ENCODE measurements around the gene PCDHA1.
"Not testable (repeated sequence)": the region's sequence is repeated elsewhere in the genome, so short reads cannot be mapped to it uniquely, and the experiment has no call there.

The PCDHA1 gene

DNA sequence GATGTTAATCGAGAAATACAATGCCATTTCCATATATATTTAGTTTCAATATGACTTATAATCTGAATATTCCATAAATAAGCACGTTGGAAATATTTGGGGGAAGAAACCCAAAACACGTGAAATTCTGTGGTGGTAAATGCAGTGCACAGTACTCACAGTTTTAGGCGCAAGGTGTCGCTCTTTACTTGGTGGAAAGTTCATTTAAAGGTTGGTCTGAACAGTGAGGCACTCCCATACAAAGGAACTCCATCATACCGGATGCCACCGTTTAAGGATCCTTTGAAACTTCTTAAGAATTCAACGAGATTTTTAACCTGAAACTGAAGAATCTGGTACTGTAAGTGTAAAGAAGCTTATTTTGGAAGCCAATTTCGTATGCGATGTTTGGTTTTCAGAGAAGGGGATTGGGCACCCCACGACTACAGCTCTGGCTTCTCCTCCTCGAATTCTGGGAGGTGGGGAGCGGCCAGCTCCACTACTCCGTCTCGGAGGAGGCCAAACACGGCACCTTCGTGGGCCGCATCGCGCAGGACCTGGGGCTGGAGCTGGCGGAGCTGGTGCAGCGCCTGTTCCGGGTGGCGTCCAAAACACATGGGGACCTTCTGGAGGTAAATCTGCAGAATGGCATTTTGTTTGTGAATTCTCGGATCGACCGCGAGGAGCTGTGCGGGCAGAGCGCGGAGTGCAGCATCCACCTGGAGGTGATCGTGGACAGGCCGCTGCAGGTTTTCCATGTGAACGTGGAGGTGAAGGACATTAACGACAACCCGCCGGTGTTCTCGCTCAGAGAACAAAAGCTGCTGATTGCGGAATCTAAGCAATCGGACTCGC lies 83.0 kb downstream of the PCDHA1 start, which contains the start of gene PCDHA11:
TSS of gene PCDHA11 (plus strand) at position 237 of the 834 bp plus-strand sequence. CDS start at position 384, 147 bp downstream.
- no peak within 1 kb of the TSS for H3K4me2 ChIP-seq (ENCODE audit: low read length)
- H3K4me1 ChIP-seq (ENCODE audit: control insufficient read depth, insufficient read depth, low read length) = no peaks in the 10 kb centered on the region
- H3K27me3 ChIP-seq (ENCODE audit: control insufficient read depth, insufficient read depth, low read length) = no peaks in the 10 kb centered on the region
- no peaks in the 10 kb centered on the region for H3K9me3 ChIP-seq (replicated peaks; ENCODE audit: low read length)
- H3K9ac ChIP-seq (ENCODE audit: low read depth, low read length) = no peak within 1 kb of the TSS
- H3K36me3 ChIP-seq (ENCODE audit: insufficient read depth, low read length) = no peaks in the 10 kb centered on the region
- no peak within 1 kb of the TSS for H3K4me3 ChIP-seq (ENCODE audit: low read length)

DNA sequence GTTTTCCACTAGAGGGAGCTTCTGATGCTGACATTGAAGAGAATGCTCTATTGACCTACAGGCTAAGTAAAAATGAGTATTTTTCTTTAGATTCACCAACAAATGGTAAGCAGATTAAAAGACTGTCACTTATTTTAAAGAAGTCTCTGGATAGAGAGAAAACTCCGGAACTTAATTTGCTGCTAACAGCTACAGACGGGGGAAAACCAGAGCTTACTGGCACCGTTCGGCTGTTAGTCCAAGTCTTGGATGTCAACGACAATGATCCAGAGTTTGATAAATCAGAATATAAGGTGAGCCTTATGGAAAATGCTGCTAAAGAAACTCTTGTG lies 83.6 kb downstream of the PCDHA1 start:
- H3K9me3 ChIP-seq (replicated peaks; ENCODE audit: low read length) = no peaks in the 10 kb centered on the region
- no peak overlapping the region for H3K9ac ChIP-seq (ENCODE audit: low read depth, low read length)
- H3K4me3 ChIP-seq (ENCODE audit: low read length) = no peak overlapping the region
- no peaks in the 10 kb centered on the region for H3K4me1 ChIP-seq (ENCODE audit: control insufficient read depth, insufficient read depth, low read length)
- no peak overlapping the region for H3K4me2 ChIP-seq (ENCODE audit: low read length)
- no peaks in the 10 kb centered on the region for H3K27me3 ChIP-seq (ENCODE audit: control insufficient read depth, insufficient read depth, low read length)
- no peaks in the 10 kb centered on the region for H3K36me3 ChIP-seq (ENCODE audit: insufficient read depth, low read length)

DNA sequence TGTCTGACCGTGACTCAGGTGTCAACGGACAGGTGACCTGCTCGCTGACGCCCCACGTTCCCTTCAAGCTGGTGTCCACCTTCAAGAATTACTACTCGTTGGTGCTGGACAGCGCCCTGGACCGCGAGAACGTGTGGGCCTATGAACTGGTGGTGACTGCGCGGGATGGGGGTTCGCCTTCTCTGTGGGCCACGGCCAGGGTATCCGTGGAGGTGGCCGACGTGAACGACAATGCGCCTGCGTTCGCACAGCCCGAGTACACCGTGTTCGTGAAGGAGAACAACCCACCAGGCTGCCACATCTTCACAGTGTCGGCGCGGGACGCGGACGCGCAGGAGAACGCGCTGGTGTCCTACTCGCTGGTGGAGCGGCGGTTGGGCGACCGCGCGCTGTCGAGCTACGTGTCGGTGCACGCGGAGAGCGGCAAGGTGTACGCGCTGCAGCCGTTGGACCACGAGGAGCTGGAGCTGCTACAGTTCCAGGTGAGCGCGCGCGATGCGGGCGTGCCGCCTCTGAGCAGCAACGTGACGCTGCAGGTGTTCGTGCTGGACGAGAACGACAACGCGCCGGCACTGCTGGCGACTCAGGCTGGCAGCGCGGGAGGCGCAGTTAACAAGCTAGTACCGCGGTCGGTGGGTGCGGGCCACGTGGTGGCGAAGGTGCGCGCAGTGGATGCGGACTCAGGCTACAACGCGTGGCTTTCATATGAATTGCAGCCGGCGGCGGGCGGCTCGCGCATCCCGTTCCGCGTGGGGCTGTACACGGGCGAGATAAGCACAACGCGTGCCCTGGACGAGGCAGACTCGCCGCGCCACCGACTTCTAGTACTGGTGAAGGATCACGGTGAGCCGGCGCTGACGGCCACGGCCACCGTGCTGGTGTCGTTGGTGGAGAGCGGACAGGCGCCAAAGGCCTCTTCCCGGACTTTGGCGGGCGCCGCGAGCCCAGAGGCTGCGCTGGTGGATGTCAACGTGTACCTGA lies 84.6 kb downstream of the PCDHA1 start:
- Histone ChIP-seq H3K27me3 (ENCODE audit: control insufficient read depth, insufficient read depth, low read length) (no peaks in the 10 kb centered on the region), H3K9ac (ENCODE audit: low read depth, low read length) (no peak overlapping the region), H3K36me3 (ENCODE audit: insufficient read depth, low read length) (no peaks in the 10 kb centered on the region), H3K9me3 (replicated peaks; ENCODE audit: low read length) (no peaks in the 10 kb centered on the region), H3K4me3 (ENCODE audit: low read length) (no peak overlapping the region), H3K4me2 (ENCODE audit: low read length) (no peak overlapping the region), H3K4me1 (ENCODE audit: control insufficient read depth, insufficient read depth, low read length) (no peaks in the 10 kb centered on the region)

DNA sequence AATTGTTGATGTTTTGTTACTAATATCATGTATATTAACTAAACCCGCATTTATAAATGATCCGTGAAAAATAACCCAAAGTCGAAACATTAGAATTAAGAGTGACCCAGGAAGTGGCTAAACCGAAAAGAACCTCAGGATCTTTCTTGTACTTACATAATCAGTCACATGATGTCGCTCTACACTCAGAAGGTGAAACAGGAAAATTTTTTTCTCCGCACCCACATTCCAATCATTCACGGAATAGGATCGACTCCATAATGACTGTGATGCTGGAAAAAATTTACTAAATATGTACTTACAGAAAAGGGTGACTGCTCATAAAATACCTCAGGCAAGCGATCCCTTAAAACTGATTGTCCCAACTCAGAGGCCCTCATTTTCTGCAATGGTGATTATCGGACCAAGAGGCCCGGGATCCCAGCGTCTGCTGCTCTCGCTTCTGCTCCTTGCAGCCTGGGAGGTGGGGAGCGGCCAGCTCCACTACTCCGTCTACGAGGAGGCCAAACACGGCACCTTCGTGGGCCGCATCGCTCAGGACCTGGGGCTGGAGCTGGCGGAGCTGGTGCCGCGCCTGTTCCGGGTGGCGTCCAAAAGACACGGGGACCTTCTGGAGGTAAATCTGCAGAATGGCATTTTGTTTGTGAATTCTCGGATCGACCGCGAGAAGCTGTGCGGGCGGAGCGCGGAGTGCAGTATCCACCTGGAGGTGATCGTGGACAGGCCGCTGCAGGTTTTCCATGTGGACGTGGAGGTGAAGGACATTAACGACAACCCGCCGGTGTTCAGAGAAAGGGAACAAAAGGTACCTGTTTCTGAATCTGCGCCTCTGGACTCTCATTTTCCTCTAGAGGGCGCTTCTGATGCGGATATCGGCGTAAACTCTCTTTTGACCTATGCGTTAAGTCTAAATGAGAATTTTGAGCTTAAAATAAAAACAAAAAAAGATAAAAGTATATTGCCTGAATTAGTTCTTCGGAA lies 89.4 kb downstream of the PCDHA1 start, which contains the start of gene PCDHA12:
TSS of gene PCDHA12 (plus strand) at position 224 of the 981 bp plus-strand sequence. CDS start at position 389, 165 bp downstream.
- H3K36me3 ChIP-seq (ENCODE audit: insufficient read depth, low read length) = no peaks in the 10 kb centered on the region
- no peaks in the 10 kb centered on the region for H3K27me3 ChIP-seq (ENCODE audit: control insufficient read depth, insufficient read depth, low read length)
- H3K4me3 ChIP-seq (ENCODE audit: low read length) = no peak within 1 kb of the TSS
- no peak within 1 kb of the TSS for H3K9ac ChIP-seq (ENCODE audit: low read depth, low read length)
- H3K4me1 ChIP-seq (ENCODE audit: control insufficient read depth, insufficient read depth, low read length) = no peaks in the 10 kb centered on the region
- peaks cover 5% of the 10 kb centered on the region for H3K9me3 ChIP-seq (replicated peaks; ENCODE audit: low read length)
- no peak within 1 kb of the TSS for H3K4me2 ChIP-seq (ENCODE audit: low read length)

DNA sequence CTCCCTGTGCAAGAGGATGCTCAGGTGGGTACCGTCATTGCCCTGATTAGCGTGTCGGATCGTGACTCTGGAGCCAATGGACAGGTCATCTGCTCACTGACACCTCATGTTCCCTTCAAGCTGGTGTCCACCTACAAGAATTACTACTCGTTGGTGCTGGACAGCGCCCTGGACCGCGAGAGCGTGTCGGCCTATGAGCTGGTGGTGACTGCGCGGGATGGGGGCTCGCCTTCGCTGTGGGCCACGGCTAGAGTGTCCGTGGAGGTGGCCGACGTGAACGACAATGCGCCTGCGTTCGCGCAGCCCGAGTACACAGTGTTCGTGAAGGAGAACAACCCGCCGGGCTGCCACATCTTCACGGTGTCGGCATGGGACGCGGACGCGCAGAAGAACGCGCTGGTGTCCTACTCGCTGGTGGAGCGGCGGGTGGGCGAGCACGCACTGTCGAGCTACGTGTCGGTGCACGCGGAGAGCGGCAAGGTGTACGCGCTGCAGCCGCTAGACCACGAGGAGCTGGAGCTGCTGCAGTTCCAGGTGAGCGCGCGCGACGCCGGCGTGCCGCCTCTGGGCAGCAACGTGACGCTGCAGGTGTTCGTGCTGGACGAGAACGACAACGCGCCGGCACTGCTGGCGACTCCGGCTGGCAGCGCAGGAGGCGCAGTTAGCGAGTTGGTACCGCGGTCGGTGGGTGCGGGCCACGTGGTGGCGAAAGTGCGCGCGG lies 90.8 kb downstream of the PCDHA1 start:
- H3K9me3 ChIP-seq (replicated peaks; ENCODE audit: low read length); H3K4me3 ChIP-seq (ENCODE audit: low read length); H3K9ac ChIP-seq (ENCODE audit: low read depth, low read length); H3K36me3 ChIP-seq (ENCODE audit: insufficient read depth, low read length); H3K4me1 ChIP-seq (ENCODE audit: control insufficient read depth, insufficient read depth, low read length); H3K4me2 ChIP-seq (ENCODE audit: low read length); H3K27me3 ChIP-seq (ENCODE audit: control insufficient read depth, insufficient read depth, low read length): not testable (repeated sequence)

DNA sequence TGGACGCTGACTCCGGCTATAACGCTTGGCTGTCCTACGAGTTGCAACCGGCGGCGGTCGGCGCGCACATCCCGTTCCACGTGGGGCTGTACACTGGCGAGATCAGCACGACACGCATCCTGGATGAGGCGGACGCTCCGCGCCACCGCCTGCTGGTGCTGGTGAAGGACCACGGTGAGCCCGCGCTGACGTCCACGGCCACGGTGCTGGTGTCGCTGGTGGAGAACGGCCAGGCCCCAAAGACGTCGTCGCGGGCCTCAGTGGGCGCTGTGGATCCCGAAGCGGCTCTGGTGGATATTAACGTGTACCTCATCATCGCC lies 91.3 kb downstream of the PCDHA1 start:
- Histone ChIP-seq H3K4me3 (ENCODE audit: low read length) (no peak overlapping the region), H3K9me3 (replicated peaks; ENCODE audit: low read length) (peaks cover 5% of the 10 kb centered on the region), H3K36me3 (ENCODE audit: insufficient read depth, low read length) (no peaks in the 10 kb centered on the region), H3K27me3 (ENCODE audit: control insufficient read depth, insufficient read depth, low read length) (no peaks in the 10 kb centered on the region), H3K9ac (ENCODE audit: low read depth, low read length) (no peak overlapping the region), H3K4me1 (ENCODE audit: control insufficient read depth, insufficient read depth, low read length) (no peaks in the 10 kb centered on the region), H3K4me2 (ENCODE audit: low read length) (no peak overlapping the region)

DNA sequence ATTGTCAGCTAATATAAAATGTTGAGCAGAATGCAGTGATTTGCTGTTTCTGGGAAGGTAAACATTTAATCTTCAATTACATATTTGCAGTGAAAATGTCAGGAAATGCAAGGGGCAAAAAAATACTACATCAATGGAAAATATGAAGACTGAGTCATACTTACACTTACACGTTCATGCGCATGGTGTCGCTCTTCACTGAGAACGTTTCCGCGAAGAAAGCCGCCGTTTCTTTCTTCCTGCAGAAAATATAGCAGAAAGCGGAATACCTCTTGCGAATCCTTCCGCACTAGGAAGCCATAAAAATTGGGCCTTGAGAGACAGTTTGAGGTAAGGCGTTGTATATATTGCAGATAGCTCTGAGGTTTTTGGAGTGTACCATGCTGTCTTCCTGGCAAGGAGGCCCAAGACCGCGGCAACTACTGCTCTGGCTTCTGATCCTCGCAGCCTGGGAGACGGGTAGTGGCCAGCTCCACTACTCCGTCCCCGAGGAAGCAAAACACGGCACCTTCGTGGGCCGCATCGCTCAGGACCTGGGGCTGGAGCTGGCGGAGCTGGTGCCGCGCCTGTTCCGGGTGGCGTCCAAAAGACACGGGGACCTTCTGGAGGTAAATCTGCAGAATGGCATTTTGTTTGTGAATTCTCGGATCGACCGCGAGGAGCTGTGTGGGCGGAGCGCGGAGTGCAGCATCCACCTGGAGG lies 96.1 kb downstream of the PCDHA1 start, which contains the start of gene PCDHA13:
TSS of gene PCDHA13 (plus strand) at position 236 of the 702 bp plus-strand sequence. CDS start at position 381, 145 bp downstream.
- Histone ChIP-seq H3K4me1 (ENCODE audit: control insufficient read depth, insufficient read depth, low read length) (no peaks in the 10 kb centered on the region), H3K36me3 (ENCODE audit: insufficient read depth, low read length) (no peaks in the 10 kb centered on the region), H3K9ac (ENCODE audit: low read depth, low read length) (no peak within 1 kb of the TSS), H3K4me3 (ENCODE audit: low read length) (no peak within 1 kb of the TSS), H3K27me3 (ENCODE audit: control insufficient read depth, insufficient read depth, low read length) (no peaks in the 10 kb centered on the region), H3K9me3 (replicated peaks; ENCODE audit: low read length) (peaks cover 9% of the 10 kb centered on the region), H3K4me2 (ENCODE audit: low read length) (no peak within 1 kb of the TSS)

DNA sequence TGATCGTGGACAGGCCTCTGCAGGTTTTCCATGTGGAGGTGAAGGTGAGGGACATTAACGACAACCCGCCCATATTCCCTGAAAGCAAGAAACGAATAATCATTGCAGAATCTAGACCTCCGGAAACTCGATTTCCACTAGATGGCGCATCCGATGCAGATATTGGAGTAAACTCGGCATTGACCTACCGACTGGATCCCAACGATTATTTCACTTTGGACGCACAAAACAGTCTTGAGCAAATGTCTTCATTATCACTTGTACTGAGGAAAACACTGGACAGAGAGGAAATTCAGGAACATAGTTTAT lies 96.6 kb downstream of the PCDHA1 start:
- Histone ChIP-seq H3K9me3 (replicated peaks; ENCODE audit: low read length) (peaks cover 9% of the 10 kb centered on the region), H3K4me1 (ENCODE audit: control insufficient read depth, insufficient read depth, low read length) (no peaks in the 10 kb centered on the region), H3K9ac (ENCODE audit: low read depth, low read length) (no peak overlapping the region), H3K4me3 (ENCODE audit: low read length) (no peak overlapping the region), H3K4me2 (ENCODE audit: low read length) (no peak overlapping the region), H3K27me3 (ENCODE audit: control insufficient read depth, insufficient read depth, low read length) (no peaks in the 10 kb centered on the region), H3K36me3 (ENCODE audit: insufficient read depth, low read length) (no peaks in the 10 kb centered on the region)

DNA sequence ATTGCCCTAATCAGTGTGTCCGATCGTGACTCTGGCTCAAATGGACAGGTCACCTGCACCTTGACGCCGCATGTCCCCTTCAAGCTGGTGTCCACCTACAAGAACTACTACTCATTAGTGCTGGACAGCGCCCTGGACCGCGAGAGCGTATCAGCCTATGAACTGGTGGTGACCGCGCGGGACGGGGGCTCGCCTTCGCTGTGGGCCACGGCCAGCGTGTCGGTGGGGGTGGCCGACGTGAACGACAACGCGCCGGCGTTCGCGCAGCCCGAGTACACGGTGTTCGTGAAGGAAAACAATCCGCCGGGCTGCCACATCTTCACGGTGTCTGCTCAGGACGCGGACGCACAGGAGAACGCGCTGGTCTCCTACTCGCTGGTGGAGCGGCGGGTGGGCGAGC lies 97.4 kb downstream of the PCDHA1 start:
- H3K4me1 ChIP-seq (ENCODE audit: control insufficient read depth, insufficient read depth, low read length) = no peaks in the 10 kb centered on the region
- no peak overlapping the region for H3K9ac ChIP-seq (ENCODE audit: low read depth, low read length)
- no peaks in the 10 kb centered on the region for H3K27me3 ChIP-seq (ENCODE audit: control insufficient read depth, insufficient read depth, low read length)
- peaks cover 9% of the 10 kb centered on the region for H3K9me3 ChIP-seq (replicated peaks; ENCODE audit: low read length)
- no peak overlapping the region for H3K4me3 ChIP-seq (ENCODE audit: low read length)
- H3K4me2 ChIP-seq (ENCODE audit: low read length) = no peak overlapping the region
- H3K36me3 ChIP-seq (ENCODE audit: insufficient read depth, low read length) = no peaks in the 10 kb centered on the region
